Mesendoderm (in vitro differentiated cells): ENCODE measurements around the gene ARAP1.

Experiments
- DNase-seq: peaks from one replicate; pipeline ENCODE4 v3.0.0; 2013
- H2AK5ac ChIP-seq: 2 replicates; pipeline ENCODE4 v1.6.1; 2013; ENCODE audit warnings: low read length, inconsistent platforms
- H2BK120ac ChIP-seq: 2 replicates; pipeline ENCODE4 v1.6.1; 2013; ENCODE audit warnings: low read depth, mild to moderate bottlenecking, low read length, moderate library complexity, mixed read lengths
- H2BK15ac ChIP-seq: replicated peaks from 2 replicates; pipeline ENCODE4 v1.6.1; 2013; ENCODE audit warnings: low read depth, mild to moderate bottlenecking, moderate library complexity
- H2BK5ac ChIP-seq: 2 replicates; pipeline ENCODE4 v1.6.1; 2013; ENCODE audit warnings: low read length, inconsistent platforms
- H3K18ac ChIP-seq: 2 replicates; pipeline ENCODE4 v1.6.1; 2013; ENCODE audit warnings: mild to moderate bottlenecking, low read length, mixed read lengths
- H3K23ac ChIP-seq: one replicate; pipeline ENCODE4 v1.6.1; 2013; ENCODE audit warnings: low read length
- H3K27ac ChIP-seq: 2 replicates; pipeline ENCODE4 v1.5.1; 2013; ENCODE audit warnings: low read depth, mild to moderate bottlenecking, inconsistent platforms, low read length, moderate library complexity
- H3K27me3 ChIP-seq: 2 replicates; pipeline ENCODE4 v1.6.1; 2013; ENCODE audit warnings: low read length, control low read depth, mild to moderate bottlenecking, inconsistent platforms; ENCODE audit not compliant: insufficient read depth, poor library complexity
- H3K36me3 ChIP-seq: 2 replicates; pipeline ENCODE4 v1.6.1; 2013; ENCODE audit warnings: low read length, inconsistent platforms; ENCODE audit not compliant: control insufficient read depth, insufficient read depth
- H3K4ac ChIP-seq: one replicate; pipeline ENCODE4 v1.6.1; 2013; ENCODE audit warnings: low read depth, mild to moderate bottlenecking, low read length, moderate library complexity
- H3K4me1 ChIP-seq: 2 replicates; pipeline ENCODE4 v1.6.1; 2013; ENCODE audit warnings: low read depth, low read length, inconsistent platforms; ENCODE audit not compliant: control insufficient read depth
- H3K4me2 ChIP-seq: 2 replicates; pipeline ENCODE4 v1.6.1; 2013; ENCODE audit warnings: low read length
- H3K4me3 ChIP-seq: 2 replicates; pipeline ENCODE4 v1.5.1; 2013; ENCODE audit warnings: mild to moderate bottlenecking, low read length
- H3K56ac ChIP-seq: one replicate; pipeline ENCODE4 v1.6.1; 2013; ENCODE audit warnings: low read length
- H3K79me1 ChIP-seq: 2 replicates; pipeline ENCODE4 v1.6.1; 2013; ENCODE audit warnings: low read length, inconsistent platforms
- H3K79me2 ChIP-seq: 2 replicates; pipeline ENCODE4 v1.6.1; 2013; ENCODE audit warnings: mild to moderate bottlenecking, low read length; ENCODE audit not compliant: control insufficient read depth, insufficient read depth
- H3K9ac ChIP-seq: 2 replicates; pipeline ENCODE4 v1.6.1; 2013; ENCODE audit warnings: low read length, inconsistent platforms
- H4K5ac ChIP-seq: one replicate; pipeline ENCODE4 v1.6.1; 2013; ENCODE audit warnings: low read length
- H4K8ac ChIP-seq: one replicate; pipeline ENCODE4 v1.6.1; 2013; ENCODE audit warnings: low read depth, mild to moderate bottlenecking, control low read depth, low read length, moderate library complexity
- WGBS: extraction: QIAGEN DNeasy Blood & Tissue Kit; methylation state at CpG from one replicate; pipeline ENCODE4 v1.1.7; 2013; ENCODE audit warnings: low lambda C conversion rate, missing lambda C conversion rate; ENCODE audit not compliant: insufficient coverage; ENCODE audit errors: extremely low coverage; 5-methylcytosine and 5-hydroxymethylcytosine counted together

The ARAP1 gene

DNA sequence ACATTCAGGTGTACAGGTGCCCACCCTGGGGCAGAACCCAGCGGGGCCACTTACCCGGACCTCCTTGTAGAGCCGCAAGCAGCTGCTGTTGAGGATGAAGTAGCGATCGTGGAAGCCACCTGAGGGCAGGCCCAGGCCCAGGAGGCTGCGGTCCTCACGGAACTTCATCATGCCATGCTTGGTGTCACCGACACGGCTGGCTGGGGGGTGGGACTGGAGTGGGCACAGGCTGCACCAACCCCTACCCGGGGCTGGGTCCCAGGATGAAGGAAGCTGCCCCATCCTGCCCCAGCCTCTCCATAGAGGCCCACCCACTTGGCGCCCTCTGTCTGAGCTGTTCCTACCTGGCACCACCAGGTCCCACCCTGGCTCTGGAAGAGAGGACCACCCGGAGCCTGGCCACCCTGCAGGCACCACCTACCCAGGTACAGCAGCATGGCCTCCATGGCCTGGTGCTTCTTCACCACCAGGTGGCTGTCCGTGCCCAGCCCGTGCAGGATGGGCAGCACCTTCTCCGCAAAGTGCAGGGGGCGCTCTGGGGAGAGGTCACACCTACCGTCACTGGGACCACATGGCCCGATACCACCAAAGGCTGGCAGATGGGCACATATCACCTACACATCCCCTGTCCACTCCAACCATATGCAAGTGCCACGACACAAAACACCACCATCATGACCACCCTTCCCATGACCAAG is 58.8 kb downstream of the ARAP1 start:
- Histone ChIP-seq H4K8ac (no peak overlapping the region), H3K4me3 (no peak overlapping the region), H4K5ac (no peak overlapping the region), H3K23ac (no peak overlapping the region), H3K4me1 (no peaks in the 10 kb centered on the region), H3K9ac (no peak overlapping the region), H2BK5ac (no peak overlapping the region), H2BK15ac (no peak overlapping the region), H2AK5ac (no peak overlapping the region), H3K27ac (no peak overlapping the region), H3K56ac (no peak overlapping the region), H3K4me2 (no peak overlapping the region), H3K79me2 (no peaks in the 10 kb centered on the region), H3K79me1 (no peaks in the 10 kb centered on the region), H3K36me3 (peaks cover 25% of the 10 kb centered on the region), H3K27me3 (no peaks in the 10 kb centered on the region), H3K18ac (no peak overlapping the region), H2BK120ac (no peak overlapping the region), H3K4ac (no peak overlapping the region)
- WGBS, result no CpG with 5 or more reads among the region's 19 CpGs
- no peak for DNase-seq

DNA sequence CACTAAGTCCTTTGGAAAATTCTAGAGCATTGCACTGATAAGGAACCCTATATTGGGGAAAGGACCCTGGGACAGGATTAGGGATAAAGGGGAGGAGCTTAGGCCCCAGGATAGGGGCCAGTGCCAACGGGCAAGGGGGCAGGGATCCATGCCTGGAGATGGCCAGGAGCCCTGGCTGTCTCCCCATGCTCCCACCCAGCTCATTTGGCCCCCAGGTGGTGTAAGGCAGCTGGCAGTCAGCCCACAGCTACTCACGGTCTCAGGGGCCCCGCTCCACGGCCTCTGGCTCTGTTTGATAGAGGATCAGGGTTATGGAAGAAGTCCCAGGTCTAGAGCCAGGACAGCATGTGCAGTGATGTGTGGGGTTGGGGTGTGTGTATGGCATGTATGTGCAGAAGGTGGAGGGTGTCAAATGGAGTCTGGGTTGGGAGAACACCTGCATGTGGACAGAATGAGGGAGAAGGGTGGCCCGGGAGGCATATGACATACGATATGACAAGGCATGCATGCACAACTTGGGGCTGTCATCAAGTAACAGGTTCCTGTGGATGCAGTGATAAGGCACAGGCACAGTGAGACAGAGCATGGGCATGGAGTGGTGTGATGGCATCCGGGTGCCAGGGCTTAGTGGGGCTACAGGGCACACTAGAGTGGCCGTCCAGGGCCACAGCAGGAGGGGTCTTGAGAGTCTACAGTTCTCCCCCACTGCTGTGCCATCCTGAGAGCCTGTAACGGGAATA is 59.5 kb downstream of the ARAP1 start:
- Histone ChIP-seq H3K4me2 (no peak overlapping the region), H2AK5ac (no peak overlapping the region), H3K27ac (no peak overlapping the region), H3K9ac (no peak overlapping the region), H2BK120ac (no peak overlapping the region), H3K56ac (no peak overlapping the region), H3K4ac (no peak overlapping the region), H3K36me3 (peaks cover 25% of the 10 kb centered on the region), H3K18ac (no peak overlapping the region), H3K79me1 (no peaks in the 10 kb centered on the region), H3K4me1 (no peaks in the 10 kb centered on the region), H3K79me2 (no peaks in the 10 kb centered on the region), H2BK5ac (no peak overlapping the region), H2BK15ac (no peak overlapping the region), H4K5ac (no peak overlapping the region), H4K8ac (no peak overlapping the region), H3K27me3 (no peaks in the 10 kb centered on the region), H3K4me3 (no peak overlapping the region), H3K23ac (no peak overlapping the region)
- no CpG with 5 or more reads among the region's 9 CpGs for WGBS
- DNase-seq, result no peak

DNA sequence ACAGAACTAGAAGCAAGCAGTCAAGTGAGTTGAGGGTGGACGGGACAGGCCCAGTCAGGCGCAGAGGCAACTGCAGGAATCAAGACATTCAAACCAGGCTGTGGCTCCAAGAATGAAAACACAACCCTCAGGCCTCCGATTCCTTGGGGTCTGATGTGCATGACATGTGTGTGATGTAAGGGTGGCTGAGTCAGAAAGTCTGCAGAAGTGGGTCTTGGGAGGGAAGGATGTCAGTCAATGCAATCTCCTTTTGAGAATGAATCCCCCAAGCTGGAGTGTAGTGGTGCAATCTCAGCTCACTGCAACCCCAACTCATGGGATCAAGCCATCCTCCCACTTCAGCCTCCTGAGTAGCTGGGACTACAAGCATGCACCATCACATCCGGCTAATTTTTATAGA is 62.0 kb downstream of the ARAP1 start:
- H4K5ac ChIP-seq, result no peak overlapping the region
- no peaks in the 10 kb centered on the region for H3K79me1 ChIP-seq
- no peak overlapping the region for H3K4ac ChIP-seq
- H3K4me3 ChIP-seq, result no peak overlapping the region
- WGBS, result no CpG with 5 or more reads among the region's 4 CpGs
- no peak overlapping the region for H3K56ac ChIP-seq
- no peaks in the 10 kb centered on the region for H3K79me2 ChIP-seq
- H3K27me3 ChIP-seq, result no peaks in the 10 kb centered on the region
- H3K9ac ChIP-seq, result no peak overlapping the region
- DNase-seq, result no peak
- H3K4me1 ChIP-seq, result peaks cover under 1% of the 10 kb centered on the region
- H3K23ac ChIP-seq, result no peak overlapping the region
- no peak overlapping the region for H2BK5ac ChIP-seq
- H2AK5ac ChIP-seq, result no peak overlapping the region
- no peak overlapping the region for H2BK15ac ChIP-seq
- no peak overlapping the region for H2BK120ac ChIP-seq
- no peak overlapping the region for H3K18ac ChIP-seq
- H4K8ac ChIP-seq, result no peak overlapping the region
- H3K4me2 ChIP-seq, result no peak overlapping the region
- H3K27ac ChIP-seq, result no peak overlapping the region
- H3K36me3 ChIP-seq, result peaks cover 16% of the 10 kb centered on the region

DNA sequence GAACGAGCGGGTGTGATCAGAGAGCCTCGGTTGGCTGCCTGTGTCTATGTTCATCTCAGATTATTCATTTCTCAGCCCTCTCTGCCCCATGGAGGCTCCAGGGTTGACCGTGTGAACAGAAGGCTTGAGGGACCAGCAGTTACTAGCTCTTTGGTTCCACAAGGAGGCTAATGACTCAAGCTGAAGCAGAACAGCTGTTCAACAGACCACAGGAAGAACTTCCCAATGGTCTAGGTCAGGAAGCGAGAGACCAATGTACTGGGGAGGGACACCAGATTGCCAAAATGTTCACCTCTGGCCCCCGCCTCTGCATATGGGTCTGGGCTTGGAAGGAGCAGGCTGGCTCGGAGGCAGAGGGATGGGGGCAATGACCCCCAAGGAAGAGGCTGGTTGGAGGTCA is 63.3 kb downstream of the ARAP1 start:
- no peak overlapping the region for H4K5ac ChIP-seq
- WGBS, result no CpG with 5 or more reads among the region's 7 CpGs
- H2BK15ac ChIP-seq, result no peak overlapping the region
- no peak overlapping the region for H3K27ac ChIP-seq
- H3K27me3 ChIP-seq, result no peaks in the 10 kb centered on the region
- H3K36me3 ChIP-seq, result peaks cover 7% of the 10 kb centered on the region
- no peak overlapping the region for H3K18ac ChIP-seq
- no peak overlapping the region for H3K4ac ChIP-seq
- no peak overlapping the region for H3K56ac ChIP-seq
- no peak overlapping the region for H4K8ac ChIP-seq
- no peaks in the 10 kb centered on the region for H3K79me2 ChIP-seq
- no peak overlapping the region for H2BK5ac ChIP-seq
- H3K4me1 ChIP-seq, result peaks cover 9% of the 10 kb centered on the region
- DNase-seq, result no peak
- H3K9ac ChIP-seq, result no peak overlapping the region
- H3K79me1 ChIP-seq, result no peaks in the 10 kb centered on the region
- H2BK120ac ChIP-seq, result no peak overlapping the region
- H2AK5ac ChIP-seq, result no peak overlapping the region
- H3K4me3 ChIP-seq, result no peak overlapping the region
- H3K4me2 ChIP-seq, result no peak overlapping the region
- H3K23ac ChIP-seq, result no peak overlapping the region

DNA sequence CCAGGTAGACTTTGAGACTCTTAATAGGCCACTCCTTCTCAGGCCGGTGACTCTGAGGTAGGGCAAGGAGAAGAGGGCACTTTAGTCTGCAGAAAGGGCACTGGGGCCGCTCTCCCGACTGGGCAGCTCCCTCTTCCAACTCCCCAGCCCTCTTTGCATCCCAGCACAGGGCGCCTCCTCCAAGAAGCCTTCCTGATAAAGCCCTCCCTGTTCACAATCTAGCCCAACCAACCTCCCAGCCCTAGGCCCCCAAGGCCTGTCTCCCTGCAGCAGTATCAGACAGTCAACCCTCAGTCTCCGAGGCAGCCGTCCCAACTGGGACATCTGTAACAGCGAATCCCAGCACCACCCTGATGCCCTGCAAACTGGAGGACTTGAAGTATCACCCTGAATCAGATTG is 63.7 kb downstream of the ARAP1 start:
- Histone ChIP-seq H2BK15ac (no peak overlapping the region), H2AK5ac (no peak overlapping the region), H3K79me2 (no peaks in the 10 kb centered on the region), H3K4me2 (no peak overlapping the region), H3K56ac (no peak overlapping the region), H3K4ac (no peak overlapping the region), H2BK120ac (no peak overlapping the region), H3K18ac (no peak overlapping the region), H3K4me1 (peaks cover 12% of the 10 kb centered on the region), H3K79me1 (no peaks in the 10 kb centered on the region), H3K9ac (no peak overlapping the region), H2BK5ac (no peak overlapping the region), H3K23ac (no peak overlapping the region), H4K8ac (no peak overlapping the region), H4K5ac (no peak overlapping the region), H3K27me3 (no peaks in the 10 kb centered on the region), H3K4me3 (no peak overlapping the region), H3K27ac (no peak overlapping the region), H3K36me3 (peaks cover 5% of the 10 kb centered on the region)
- WGBS, result no CpG with 5 or more reads among the region's 7 CpGs
- no peak for DNase-seq
